Caco-2 (cell line): ENCODE measurements around the gene BTBD9. TPM values are rescaled to one million over a fixed set of nuclear protein-coding genes. Genes with fewer than 3 reads are reported as not detected.

Experiments used
- BruUV-seq: library from RNA; stranded (reverse); fragments of 400-500 nt; replicated peaks from 2 replicates; lab custom pipeline; 2021; lab: Mats Ljungman, UMichigan
- CTCF ChIA-PET: fragments of 300-600 bp; sonication (Branson Sonifier 250); formaldehyde crosslinking; loops from one replicate; lab custom pipeline; 2022; ENCODE audit warnings: antibody characterized with exemption; lab: Charles Lee
- POLR2A ChIA-PET: fragments of 300-600 bp; sonication (Branson Sonifier 250); formaldehyde crosslinking; loops from one replicate; lab custom pipeline; 2022; ENCODE audit warnings: antibody characterized with exemption; lab: Charles Lee
- DNase-seq, 2 experiments: peaks; one replicate each; pipeline versions ENCODE4 v3.0.0 to v3.0.0-alpha.2; 2020 to 2022
- H3K27me3 ChIP-seq: replicated peaks from 2 replicates; pipeline ENCODE4 v1.6.0; 2011; ENCODE audit warnings: low read length; ENCODE audit not compliant: control insufficient read depth, insufficient read depth
- H3K36me3 ChIP-seq: 2 replicates; pipeline ENCODE4 v1.5.1; 2011; ENCODE audit warnings: low read length; ENCODE audit not compliant: control insufficient read depth, insufficient read depth
- H3K4me1 ChIP-seq: fragments of 250-450 bp; sonication (Bioruptor Pico); 2 replicates; pipeline ENCODE4 v1.5.1; 2020; ENCODE audit warnings: mild to moderate bottlenecking
- H3K4me3 ChIP-seq: 2 replicates; pipeline ENCODE4 v1.5.1; 2011; ENCODE audit warnings: low read depth, mild to moderate bottlenecking, control low read depth, low read length
- H3K9me3 ChIP-seq: fragments of 250-450 bp; sonication (Bioruptor Pico); 2 replicates; pipeline ENCODE4 v1.5.1; 2020; ENCODE audit warnings: mild to moderate bottlenecking, moderate library complexity
- H3K27ac Mint-ChIP-seq: one replicate; pipeline ENCODE4 v1.8.0; 2022; ENCODE audit warnings: mixed read lengths; ENCODE audit not compliant: unreplicated experiment
- H3K27me3 Mint-ChIP-seq: one replicate; pipeline ENCODE4 v1.8.0; 2022; ENCODE audit warnings: mixed read lengths; ENCODE audit not compliant: insufficient read depth, unreplicated experiment
- H3K36me3 Mint-ChIP-seq: one replicate; pipeline ENCODE4 v1.8.0; 2022; ENCODE audit warnings: mild to moderate bottlenecking, mixed read lengths; ENCODE audit not compliant: insufficient read depth, unreplicated experiment
- H3K4me1 Mint-ChIP-seq: one replicate; pipeline ENCODE4 v1.8.0; 2022; ENCODE audit warnings: low read depth, mixed read lengths; ENCODE audit not compliant: unreplicated experiment
- H3K4me3 Mint-ChIP-seq: one replicate; pipeline ENCODE4 v1.8.0; 2022; ENCODE audit warnings: mild to moderate bottlenecking, moderate library complexity, mixed read lengths; ENCODE audit not compliant: unreplicated experiment
- H3K9me3 Mint-ChIP-seq: one replicate; pipeline ENCODE4 v1.8.0; 2022; ENCODE audit warnings: mixed read lengths; ENCODE audit not compliant: unreplicated experiment
- CTCF ChIP-seq, 2 experiments: fragments of 200-600 bp in 1 of 2; IDR thresholded peaks; 1 replicate in 1 of 2; 2 replicates in 1 of 2; pipeline versions ENCODE4 v1.5.1 to v1.8.0; 2011 to 2022; ENCODE audit warnings: antibody characterized with exemption in 1 of 2, control low read depth in 1 of 2, inconsistent platforms in 1 of 2, low read depth in 1 of 2, low read length in 1 of 2, mild to moderate bottlenecking in 1 of 2, moderate library complexity in 1 of 2; ENCODE audit not compliant: insufficient read depth in 1 of 2, severe bottlenecking in 1 of 2, unreplicated experiment in 1 of 2
- intact Hi-C: fragments of 100-400 bp; cut with micrococcal nuclease; formaldehyde crosslinking; loops from one replicate; pipeline ENCODE4 v1.10.0; 2022; ENCODE audit not compliant: unreplicated experiment
- total RNA-seq: library from RNA; stranded (reverse); gene quantifications from 2 replicates; pipeline ENCODE4 v1.2.3, GENCODE V29; 2022

The BTBD9 gene
- total RNA-seq, 1 experiment from 2014 or later: 19.6 TPM

- CTCF ChIA-PET: no interaction called here
- no peak for DNase-seq
- TF ChIP-seq CTCF (IDR thresholded peaks at IDR 0.05; ENCODE audit: insufficient read depth in 1 of 2, low read depth in 1 of 2, low read length in 1 of 2, severe bottlenecking in 1 of 2, unreplicated experiment in 1 of 2): no peak
- Mint-ChIP-seq H3K4me1 (peaks cover 6% of the 10 kb centered on the region), H3K9me3 (no peaks in the 10 kb centered on the region), H3K27me3 (no peaks in the 10 kb centered on the region), H3K36me3 (no peaks in the 10 kb centered on the region), H3K27ac (no peak overlapping the region), H3K4me3 (no peak overlapping the region)
- Histone ChIP-seq H3K36me3 (no peaks in the 10 kb centered on the region), H3K9me3 (no peaks in the 10 kb centered on the region), H3K4me1 (peaks cover 21% of the 10 kb centered on the region), H3K27me3 (no peaks in the 10 kb centered on the region), H3K4me3 (no peak overlapping the region)
- BruUV-seq: no TSS peak
- intact Hi-C loops: no loop called here
- POLR2A ChIA-PET: no interaction called here
Observed at GRCh38 chr6:38555606-38556005, 84.1 kb downstream of the BTBD9 start.

- H3K36me3 Mint-ChIP-seq: no peaks in the 10 kb centered on the region
- no peaks in the 10 kb centered on the region for H3K27me3 Mint-ChIP-seq
- H3K27me3 ChIP-seq: no peaks in the 10 kb centered on the region
- POLR2A ChIA-PET: no interaction called here
- H3K4me1 ChIP-seq: peaks cover 21% of the 10 kb centered on the region
- no peak overlapping the region for H3K4me3 ChIP-seq
- no TSS peak for BruUV-seq
- intact Hi-C loops: no loop called here
- TF ChIP-seq CTCF (IDR thresholded peaks at IDR 0.05; ENCODE audit: insufficient read depth in 1 of 2, low read depth in 1 of 2, low read length in 1 of 2, severe bottlenecking in 1 of 2, unreplicated experiment in 1 of 2): no peak
- CTCF ChIA-PET: no interaction called here
- no peak for DNase-seq
- no peak overlapping the region for H3K4me3 Mint-ChIP-seq
- no peak overlapping the region for H3K27ac Mint-ChIP-seq
- no peaks in the 10 kb centered on the region for H3K9me3 Mint-ChIP-seq
- H3K4me1 Mint-ChIP-seq: peaks cover 6% of the 10 kb centered on the region
- no peaks in the 10 kb centered on the region for H3K36me3 ChIP-seq
- no peaks in the 10 kb centered on the region for H3K9me3 ChIP-seq
Observed at GRCh38 chr6:38554700-38555413, 84.9 kb downstream of the BTBD9 start.

GRCh38 chr6:38554014-38554413 lies 85.7 kb downstream of the BTBD9 start:
- Histone ChIP-seq H3K4me3 (no peak overlapping the region), H3K27me3 (no peaks in the 10 kb centered on the region), H3K36me3 (no peaks in the 10 kb centered on the region), H3K4me1 (peaks cover 21% of the 10 kb centered on the region), H3K9me3 (no peaks in the 10 kb centered on the region)
- Mint-ChIP-seq H3K36me3 (no peaks in the 10 kb centered on the region), H3K4me3 (no peak overlapping the region), H3K9me3 (no peaks in the 10 kb centered on the region), H3K27me3 (no peaks in the 10 kb centered on the region), H3K27ac (no peak overlapping the region), H3K4me1 (peaks cover 6% of the 10 kb centered on the region)
- ChIA-PET CTCF (no interaction called here), POLR2A (no interaction called here)
- no peak for TF ChIP-seq CTCF (IDR thresholded peaks at IDR 0.05; ENCODE audit: insufficient read depth in 1 of 2, low read depth in 1 of 2, low read length in 1 of 2, severe bottlenecking in 1 of 2, unreplicated experiment in 1 of 2)
- intact Hi-C loops: no loop called here
- DNase-seq: no peak
- BruUV-seq: no TSS peak
